Endothelial cell (in vitro differentiated cells): ENCODE results near the gene FAM83C. TPM values are rescaled to one million over a fixed set of nuclear protein-coding genes. Genes with fewer than 3 reads are reported as not detected.

Source experiments
- DNase-seq: peaks from one replicate; pipeline ENCODE4 v3.0.0; 2021; ENCODE audit warnings: low spot score
- H3K27ac Mint-ChIP-seq: one replicate; pipeline ENCODE4 v1.8.0; 2021; ENCODE audit warnings: mixed read lengths, inconsistent platforms; ENCODE audit not compliant: unreplicated experiment
- H3K27me3 Mint-ChIP-seq: one replicate; pipeline ENCODE4 v1.8.0; 2021; ENCODE audit warnings: mild to moderate bottlenecking, moderate library complexity, mixed read lengths, inconsistent platforms; ENCODE audit not compliant: unreplicated experiment
- H3K36me3 Mint-ChIP-seq: one replicate; pipeline ENCODE4 v1.8.0; 2021; ENCODE audit warnings: mild to moderate bottlenecking, low read depth, mixed read lengths, inconsistent platforms; ENCODE audit not compliant: unreplicated experiment
- H3K4me1 Mint-ChIP-seq: one replicate; pipeline ENCODE4 v1.8.0; 2021; ENCODE audit warnings: mild to moderate bottlenecking, mixed read lengths, inconsistent platforms; ENCODE audit not compliant: unreplicated experiment
- H3K4me3 Mint-ChIP-seq: one replicate; pipeline ENCODE4 v1.8.0; 2021; ENCODE audit warnings: mild to moderate bottlenecking, mixed read lengths, inconsistent platforms; ENCODE audit not compliant: unreplicated experiment
- H3K9me3 Mint-ChIP-seq: one replicate; pipeline ENCODE4 v1.8.0; 2021; ENCODE audit warnings: mixed read lengths, inconsistent platforms; ENCODE audit not compliant: unreplicated experiment
- CTCF ChIP-seq: fragments of 200-600 bp; sonication (generic); IDR thresholded peaks from one replicate; pipeline ENCODE4 v1.5.0; 2021; ENCODE audit warnings: antibody characterized with exemption; ENCODE audit not compliant: unreplicated experiment
- total RNA-seq: library from RNA; stranded (reverse); fragmentation: NEBNext Ultra II Directional; extraction: Animal tissue kit (Norgen Biotek cat#: 25700); gene quantifications from one replicate; pipeline ENCODE4 v1.2.1, GENCODE V29; 2021; ENCODE audit not compliant: unreplicated experiment

The FAM83C gene
- total RNA-seq, 1 donor from 2014 or later = not detected

GRCh38 chr20:35275741-35276251, 16.4 kb downstream of the FAM83C start:
- TF ChIP-seq CTCF = no peak
- no peaks in the 10 kb centered on the region for H3K9me3 Mint-ChIP-seq
- peaks cover 6% of the 10 kb centered on the region for H3K4me1 Mint-ChIP-seq
- peaks cover 32% of the 10 kb centered on the region for H3K27me3 Mint-ChIP-seq
- peaks cover 39% of the 10 kb centered on the region for H3K36me3 Mint-ChIP-seq
- H3K4me3 Mint-ChIP-seq = peak overlapping the region; percentile 47
- H3K27ac Mint-ChIP-seq = no peak overlapping the region
- no peak for DNase-seq

DNA sequence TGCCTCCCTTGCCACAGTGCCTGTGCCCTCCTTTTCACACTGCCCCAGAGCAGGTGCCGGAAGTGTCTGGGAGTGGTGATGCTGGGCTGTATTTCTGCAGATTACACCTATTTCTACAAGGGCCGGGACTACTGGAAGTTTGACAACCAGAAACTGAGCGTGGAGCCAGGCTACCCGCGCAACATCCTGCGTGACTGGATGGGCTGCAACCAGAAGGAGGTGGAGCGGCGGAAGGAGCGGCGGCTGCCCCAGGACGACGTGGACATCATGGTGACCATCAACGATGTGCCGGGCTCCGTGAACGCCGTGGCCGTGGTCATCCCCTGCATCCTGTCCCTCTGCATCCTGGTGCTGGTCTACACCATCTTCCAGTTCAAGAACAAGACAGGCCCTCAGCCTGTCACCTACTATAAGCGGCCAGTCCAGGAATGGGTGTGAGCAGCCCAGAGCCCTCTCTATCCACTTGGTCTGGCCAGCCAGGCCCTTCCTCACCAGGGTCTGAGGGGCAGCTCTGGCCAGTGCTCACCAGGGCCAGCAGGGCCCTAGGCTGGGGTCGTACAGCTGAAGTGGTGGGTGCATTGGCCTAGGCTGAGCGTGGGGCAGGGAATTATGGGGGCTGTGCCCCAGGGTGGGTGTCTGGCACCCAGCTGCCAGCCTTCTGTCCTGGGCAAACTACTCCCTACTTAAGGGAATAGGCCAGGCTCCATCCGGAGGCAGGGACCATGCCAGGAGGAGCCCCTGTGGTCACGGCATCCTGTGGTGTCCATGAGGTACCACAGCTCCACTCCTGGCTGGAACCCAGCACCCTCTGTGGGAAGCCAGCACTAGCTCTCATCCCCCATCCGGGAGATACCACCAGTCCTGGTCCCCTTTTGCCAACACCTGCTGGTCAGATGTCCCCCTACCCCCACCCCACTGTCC, 17.8 kb downstream of the FAM83C start:
- Mint-ChIP-seq H3K27me3 (peaks cover 26% of the 10 kb centered on the region), H3K4me3 (no peak overlapping the region), H3K9me3 (no peaks in the 10 kb centered on the region), H3K27ac (no peak overlapping the region), H3K4me1 (peaks cover 6% of the 10 kb centered on the region), H3K36me3 (peaks cover 30% of the 10 kb centered on the region)
- TF ChIP-seq CTCF = no peak
- no peak for DNase-seq

DNA sequence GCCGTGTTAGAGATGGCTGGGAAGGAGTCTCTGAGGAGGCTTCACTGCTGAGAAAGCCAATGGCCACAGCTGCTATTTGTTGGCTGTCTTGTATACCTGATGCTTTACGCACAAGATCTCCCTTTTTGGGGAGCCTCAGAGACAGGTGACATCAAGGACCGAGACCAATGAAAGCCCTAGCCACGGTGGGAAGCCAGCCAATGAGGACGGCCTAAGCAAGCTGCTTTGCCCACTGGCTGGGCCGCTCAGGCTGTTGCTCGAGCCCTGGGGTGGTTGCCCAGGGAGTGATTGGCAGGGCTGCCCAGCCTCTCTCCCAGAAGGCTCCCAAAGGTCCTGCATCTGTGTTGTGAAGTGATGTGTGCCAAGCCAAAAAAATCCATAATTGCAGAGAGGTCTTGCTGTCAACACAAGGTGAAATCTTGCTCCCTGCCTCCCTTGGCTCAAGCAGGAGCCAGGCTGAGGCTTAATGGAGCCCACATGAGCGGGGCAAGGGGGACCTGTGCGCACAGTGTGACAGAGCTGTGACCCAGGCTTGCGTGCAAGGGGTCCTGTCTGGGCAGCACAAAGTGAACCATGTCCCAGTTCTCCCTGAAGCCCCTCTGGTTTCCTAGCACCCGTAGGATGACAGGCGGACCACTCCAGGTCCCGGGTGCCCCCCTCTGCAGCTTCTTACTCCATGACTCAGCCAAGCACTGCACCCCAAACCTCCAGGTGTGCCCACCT, 18.6 kb downstream of the FAM83C start:
- Mint-ChIP-seq H3K36me3 (peaks cover 22% of the 10 kb centered on the region), H3K27me3 (peaks cover 24% of the 10 kb centered on the region), H3K4me3 (no peak overlapping the region), H3K4me1 (peaks cover 6% of the 10 kb centered on the region), H3K27ac (no peak overlapping the region), H3K9me3 (no peaks in the 10 kb centered on the region)
- no peak for DNase-seq
- TF ChIP-seq CTCF = no peak

GRCh38 chr20:35271904-35272303, 20.3 kb downstream of the FAM83C start:
- H3K27ac Mint-ChIP-seq = no peak overlapping the region
- H3K4me1 Mint-ChIP-seq = peaks cover under 1% of the 10 kb centered on the region
- peaks cover 14% of the 10 kb centered on the region for H3K36me3 Mint-ChIP-seq
- no peak for TF ChIP-seq CTCF
- no peaks in the 10 kb centered on the region for H3K9me3 Mint-ChIP-seq
- H3K27me3 Mint-ChIP-seq = peaks cover 14% of the 10 kb centered on the region
- H3K4me3 Mint-ChIP-seq = no peak overlapping the region
- no peak for DNase-seq
